Measurements from ENCODE around the gene CKB. TPM values are rescaled to one million over a fixed set of nuclear protein-coding genes. Genes with fewer than 3 reads are reported as not detected.

CKB gene
- total and polyA plus RNA-seq, 2 donors: 121 to 1,521 TPM

GRCh38 chr14:103546652-103547454, 24.2 kb upstream of the CKB start:
- Histone ChIP-seq H3K4me1 (ENCODE audit: insufficient read depth) (no peaks in the 10 kb centered on the region), H3K27ac (ENCODE audit: low read depth) (no peak overlapping the region), H3K4me3 (ENCODE audit: low read depth, low read length) (no peak overlapping the region), H3K36me3 (ENCODE audit: insufficient read depth) (no peaks in the 10 kb centered on the region)
- WGBS: 27% methylated on average over 21 of the region's 21 CpGs
- DNase-seq (ENCODE audit: extremely low spot score): no peak

- DNase-seq (ENCODE audit: extremely low spot score): no peak
- Histone ChIP-seq H3K4me3 (ENCODE audit: low read depth, low read length) (no peak overlapping the region), H3K4me1 (ENCODE audit: insufficient read depth) (no peaks in the 10 kb centered on the region), H3K36me3 (ENCODE audit: insufficient read depth) (no peaks in the 10 kb centered on the region), H3K27ac (ENCODE audit: low read depth) (no peak overlapping the region)
- WGBS: 86% methylated on average over 27 of the region's 27 CpGs
Measured at GRCh38 chr14:103545915-103546651, 23.5 kb upstream of the CKB start.

- Histone ChIP-seq H3K36me3 (ENCODE audit: insufficient read depth) (no peaks in the 10 kb centered on the region), H3K4me1 (ENCODE audit: insufficient read depth) (no peaks in the 10 kb centered on the region), H3K4me3 (ENCODE audit: low read depth, low read length) (no peak overlapping the region), H3K27ac (ENCODE audit: low read depth) (no peak overlapping the region)
- DNase-seq (ENCODE audit: extremely low spot score): no peak
- 88% methylated on average over 29 of the region's 29 CpGs for WGBS
Measured at GRCh38 chr14:103545219-103545914, 22.7 kb upstream of the CKB start.

- no peak overlapping the region for H3K27ac ChIP-seq (ENCODE audit: low read depth)
- no peak overlapping the region for H3K4me3 ChIP-seq (ENCODE audit: low read depth, low read length)
- no peak for DNase-seq (ENCODE audit: extremely low spot score)
- WGBS: 39% methylated on average over 35 of the region's 35 CpGs
- no peaks in the 10 kb centered on the region for H3K4me1 ChIP-seq (ENCODE audit: insufficient read depth)
- no peaks in the 10 kb centered on the region for H3K36me3 ChIP-seq (ENCODE audit: insufficient read depth)
Measured at GRCh38 chr14:103544388-103545218, 22.0 kb upstream of the CKB start.

DNA sequence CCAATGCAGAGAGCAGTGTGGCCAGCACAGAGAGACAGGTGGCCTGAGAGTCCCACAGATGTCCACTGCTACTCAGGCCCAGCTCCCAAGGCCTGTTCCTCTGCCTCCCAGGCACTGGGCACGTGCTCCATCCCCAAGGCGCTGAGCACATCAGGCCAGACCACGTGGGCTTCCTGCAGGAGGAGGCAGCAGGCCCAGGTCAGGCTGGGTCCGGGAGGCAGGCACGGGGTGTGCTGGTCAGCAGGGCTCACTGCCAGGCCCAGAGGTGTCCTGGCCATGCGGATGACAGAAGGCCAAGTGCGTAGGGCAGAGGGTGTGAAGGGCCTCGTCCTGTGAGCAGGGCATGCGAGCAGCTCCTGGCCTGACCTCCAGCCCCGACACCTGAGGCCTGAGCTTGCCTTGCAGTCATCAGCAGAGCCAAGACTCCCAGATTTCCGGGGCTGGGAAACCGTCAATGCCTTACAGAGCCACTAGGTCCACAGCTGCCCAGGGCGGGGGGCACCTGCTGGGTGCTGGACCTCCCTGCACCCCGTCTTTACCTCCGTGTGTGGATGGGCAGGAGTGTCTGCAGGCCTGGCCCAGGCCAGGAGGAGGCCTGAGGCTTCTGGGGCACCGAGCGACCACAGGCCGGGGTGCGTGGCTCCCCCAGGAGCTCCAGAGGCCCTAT, 21.2 kb upstream of the CKB start:
- no peaks in the 10 kb centered on the region for H3K4me1 ChIP-seq (ENCODE audit: insufficient read depth)
- DNase-seq (ENCODE audit: extremely low spot score): no peak
- no peak overlapping the region for H3K4me3 ChIP-seq (ENCODE audit: low read depth, low read length)
- no peaks in the 10 kb centered on the region for H3K36me3 ChIP-seq (ENCODE audit: insufficient read depth)
- 48% methylated on average over 19 of the region's 19 CpGs for WGBS
- H3K27ac ChIP-seq (ENCODE audit: low read depth): no peak overlapping the region

DNA sequence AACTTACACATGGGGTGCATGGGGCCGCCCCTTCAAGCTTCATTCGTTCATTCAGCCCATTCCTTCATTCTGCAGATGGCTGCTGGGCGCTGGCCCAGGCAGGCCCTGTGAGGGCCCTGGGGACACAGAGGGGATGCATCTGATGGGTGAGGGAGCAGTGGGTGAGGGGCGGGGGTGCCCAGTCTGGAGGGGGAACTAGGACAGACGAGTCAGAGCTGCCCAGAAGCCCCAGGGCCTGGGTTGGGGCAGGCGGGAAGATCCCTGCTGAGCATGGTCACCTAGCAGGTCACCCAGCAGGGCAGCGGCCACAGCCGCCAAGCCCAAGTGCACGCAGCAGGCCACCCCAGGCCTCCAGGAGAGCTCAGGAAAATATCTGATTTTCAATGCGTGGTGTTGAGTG, 20.5 kb upstream of the CKB start:
- no peak overlapping the region for H3K27ac ChIP-seq (ENCODE audit: low read depth)
- WGBS: 67% methylated on average over 10 of the region's 10 CpGs
- no peaks in the 10 kb centered on the region for H3K4me1 ChIP-seq (ENCODE audit: insufficient read depth)
- H3K4me3 ChIP-seq (ENCODE audit: low read depth, low read length): no peak overlapping the region
- no peak for DNase-seq (ENCODE audit: extremely low spot score)
- H3K36me3 ChIP-seq (ENCODE audit: insufficient read depth): no peaks in the 10 kb centered on the region

GRCh38 chr14:103542605-103543088, 20.0 kb upstream of the CKB start:
- DNase-seq (ENCODE audit: extremely low spot score): no peak
- 14% methylated on average over 18 of the region's 18 CpGs for WGBS
- no peak overlapping the region for H3K4me3 ChIP-seq (ENCODE audit: low read depth, low read length)
- H3K4me1 ChIP-seq (ENCODE audit: insufficient read depth): no peaks in the 10 kb centered on the region
- no peaks in the 10 kb centered on the region for H3K36me3 ChIP-seq (ENCODE audit: insufficient read depth)
- no peak overlapping the region for H3K27ac ChIP-seq (ENCODE audit: low read depth)

DNA sequence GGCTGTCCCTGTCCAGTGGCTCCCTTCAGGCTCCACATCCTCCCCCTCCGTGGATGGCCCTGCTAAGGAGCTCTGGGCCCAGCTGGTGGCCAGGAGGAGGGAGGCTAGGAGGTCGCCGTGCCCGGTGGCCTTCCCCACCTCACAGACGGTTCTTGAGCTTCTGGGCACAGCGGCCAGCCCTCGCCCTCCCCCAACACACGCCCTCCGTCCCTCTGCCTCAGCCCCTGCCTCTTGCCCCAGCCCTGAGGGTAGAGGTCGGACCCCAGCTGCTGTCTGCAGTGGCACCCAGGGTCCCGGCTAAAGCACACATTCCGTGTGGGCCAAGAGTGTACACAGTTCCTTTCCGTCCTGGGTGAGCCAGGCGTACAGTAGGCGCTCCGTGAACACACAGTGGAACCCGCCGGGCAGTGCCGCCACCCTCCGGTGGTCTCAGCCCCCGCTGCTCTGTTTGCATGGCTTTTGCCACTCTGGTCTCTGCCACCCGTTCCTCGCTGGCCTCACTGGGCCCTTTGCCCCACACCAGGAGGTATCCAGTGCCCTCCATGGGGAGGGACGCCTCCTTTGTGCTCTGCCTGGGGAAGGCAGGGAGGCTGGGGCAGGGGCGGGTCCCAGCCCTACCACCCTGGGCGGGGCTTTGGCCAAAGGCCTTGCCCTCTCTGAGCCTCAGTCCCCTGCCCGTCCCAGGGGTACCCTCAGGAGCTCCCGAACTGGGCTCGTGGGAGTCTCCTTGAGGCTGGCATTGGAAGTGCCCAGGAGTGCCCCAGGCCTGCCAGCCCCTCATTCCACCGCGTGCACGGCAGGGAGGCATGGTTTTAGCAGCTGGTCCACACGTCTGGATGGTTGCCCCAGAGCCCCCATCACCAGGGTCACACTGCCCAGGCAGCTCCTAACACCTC, 19.3 kb upstream of the CKB start:
- WGBS: 63% methylated on average over 33 of the region's 33 CpGs
- DNase-seq (ENCODE audit: extremely low spot score): no peak
- no peaks in the 10 kb centered on the region for H3K4me1 ChIP-seq (ENCODE audit: insufficient read depth)

GRCh38 chr14:103540821-103541708, 18.4 kb upstream of the CKB start:
- 58% methylated on average over 17 of the region's 17 CpGs for WGBS
- no peaks in the 10 kb centered on the region for H3K4me1 ChIP-seq (ENCODE audit: insufficient read depth)
- H3K27ac ChIP-seq (ENCODE audit: low read depth): peak overlapping the region; percentile 40
- no peak overlapping the region for H3K4me3 ChIP-seq (ENCODE audit: low read depth, low read length)
- DNase-seq (ENCODE audit: extremely low spot score): no peak
- H3K36me3 ChIP-seq (ENCODE audit: insufficient read depth): no peaks in the 10 kb centered on the region

More for the DNA sequence above, 19.3 kb upstream of the CKB start:
- Histone ChIP-seq H3K27ac (ENCODE audit: low read depth) (no peak overlapping the region), H3K4me3 (ENCODE audit: low read depth, low read length) (no peak overlapping the region), H3K36me3 (ENCODE audit: insufficient read depth) (no peaks in the 10 kb centered on the region)

DNA sequence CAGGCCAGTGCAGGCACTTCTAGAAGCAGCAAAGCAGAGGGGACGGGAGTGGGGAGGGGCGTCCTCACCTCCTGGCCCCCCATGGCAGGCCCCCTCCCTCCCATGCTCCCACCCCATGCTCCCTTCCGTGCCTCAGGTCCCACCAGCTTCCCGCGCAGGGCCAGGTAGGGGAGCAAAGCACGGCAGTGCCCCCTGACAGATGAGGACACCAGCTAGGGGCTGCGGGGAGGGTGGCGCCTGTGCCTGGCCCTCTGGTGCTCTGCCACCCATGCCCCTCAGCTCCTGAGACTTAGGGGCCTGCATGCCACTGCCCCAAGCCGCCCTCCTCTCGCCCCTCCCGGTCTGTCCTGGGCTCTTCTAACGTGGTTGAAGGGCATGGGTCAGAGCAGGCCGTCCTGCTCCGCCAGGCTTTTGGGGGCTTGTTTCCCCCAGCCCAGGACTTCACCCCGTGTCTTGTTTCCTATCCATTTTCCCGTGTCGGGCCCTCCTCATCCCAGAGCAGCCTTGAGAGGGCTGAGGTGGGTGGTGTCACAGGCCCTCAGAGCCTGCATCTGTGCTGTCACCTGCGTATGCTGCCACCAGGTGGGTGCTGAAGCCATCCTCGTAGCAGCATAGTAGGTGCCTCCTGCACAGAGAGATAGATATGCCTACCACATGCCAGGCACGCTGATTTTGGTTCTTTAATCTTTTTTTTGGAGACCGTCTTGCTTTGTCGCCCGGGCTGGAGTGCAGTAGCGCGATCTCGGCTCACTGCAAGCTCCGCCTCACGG, 16.6 kb upstream of the CKB start:
- no peaks in the 10 kb centered on the region for H3K4me1 ChIP-seq (ENCODE audit: insufficient read depth)
- no peak overlapping the region for H3K27ac ChIP-seq (ENCODE audit: low read depth)
- H3K36me3 ChIP-seq (ENCODE audit: insufficient read depth): no peaks in the 10 kb centered on the region
- no peak for DNase-seq (ENCODE audit: extremely low spot score)
- WGBS: 74% methylated on average over 28 of the region's 28 CpGs
- H3K4me3 ChIP-seq (ENCODE audit: low read depth, low read length): no peak overlapping the region
